Stimulated activated CD8-positive, alpha-beta memory T cell treated with anti-CD3 and anti-CD28 coated beads, Interleukin-4, amount 100 ng/mL, for 4 hours (primary cell): ENCODE measurements around the gene ANKHD1.
A peak's percentile ranks its signal among the peaks of the same experiment; 100 is the strongest.

ENCODE experiments used
- DNase-seq, 2 donors: peaks; one replicate each; pipeline ENCODE4 v3.0.0-alpha.2; 2020; ENCODE audit warnings: low read depth in 2 of 2, low spot score in 1 of 2

ANKHD1 gene

DNA sequence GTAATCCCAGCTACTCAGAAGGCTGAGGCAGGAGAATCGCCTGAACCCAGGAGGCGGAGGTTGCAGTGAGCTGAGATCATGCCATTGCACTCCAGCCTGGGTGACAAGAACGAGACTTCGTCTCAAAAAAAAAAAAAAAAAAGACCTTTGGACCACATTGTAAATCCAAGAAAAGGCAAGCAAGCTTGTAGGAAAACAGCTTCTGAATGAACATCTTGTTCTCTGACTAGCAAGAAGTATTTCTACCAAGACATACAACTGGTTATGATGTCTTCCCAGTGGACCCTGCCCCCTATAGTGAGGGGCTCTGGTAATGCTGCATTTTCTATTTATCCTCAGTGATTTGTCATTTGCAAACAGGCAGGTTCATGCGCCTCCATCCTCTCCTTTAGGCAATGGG, 141.3 kb downstream of the ANKHD1 start:
- no peak for DNase-seq

- no peak for DNase-seq
Observed at GRCh38 chr5:140544986-140545385, 143.4 kb downstream of the ANKHD1 start.

- no peak for DNase-seq
Observed at GRCh38 chr5:140545606-140546005, 144.0 kb downstream of the ANKHD1 start.

- DNase-seq = no peak
Observed at GRCh38 chr5:140546851-140547507, 145.3 kb downstream of the ANKHD1 start.

GRCh38 chr5:140547508-140548299, 146.1 kb downstream of the ANKHD1 start, which contains the start of gene EIF4EBP3:
Gene EIF4EBP3 (plus strand): TSS chr5:140547662. CDS start chr5:140547738, 76 bp downstream.
- DNase-seq = peak; percentile 60 to 69

GRCh38 chr5:140548300-140548688, 146.7 kb downstream of the ANKHD1 start:
- no peak for DNase-seq

DNA sequence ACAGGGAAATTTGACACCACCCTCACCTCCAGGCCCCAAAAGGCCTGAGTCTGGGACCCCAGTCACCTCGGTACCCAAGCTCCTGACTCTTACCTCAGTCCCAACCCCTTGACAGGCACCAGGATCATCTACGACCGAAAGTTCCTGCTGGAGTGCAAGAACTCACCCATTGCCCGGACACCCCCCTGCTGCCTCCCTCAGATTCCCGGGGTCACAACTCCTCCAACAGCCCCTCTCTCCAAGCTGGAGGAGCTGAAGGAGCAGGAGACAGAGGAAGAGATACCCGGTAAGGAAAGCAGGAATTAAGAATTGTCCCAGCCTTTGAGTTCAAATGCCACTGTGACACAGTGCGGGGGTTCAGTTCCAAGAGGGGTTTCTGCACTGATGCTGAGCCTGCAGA, 147.2 kb downstream of the ANKHD1 start:
- DNase-seq = no peak

- DNase-seq = no peak
Observed at GRCh38 chr5:140549237-140550144, 147.9 kb downstream of the ANKHD1 start.

GRCh38 chr5:140550147-140551079, 148.8 kb downstream of the ANKHD1 start:
- no peak for DNase-seq

DNA sequence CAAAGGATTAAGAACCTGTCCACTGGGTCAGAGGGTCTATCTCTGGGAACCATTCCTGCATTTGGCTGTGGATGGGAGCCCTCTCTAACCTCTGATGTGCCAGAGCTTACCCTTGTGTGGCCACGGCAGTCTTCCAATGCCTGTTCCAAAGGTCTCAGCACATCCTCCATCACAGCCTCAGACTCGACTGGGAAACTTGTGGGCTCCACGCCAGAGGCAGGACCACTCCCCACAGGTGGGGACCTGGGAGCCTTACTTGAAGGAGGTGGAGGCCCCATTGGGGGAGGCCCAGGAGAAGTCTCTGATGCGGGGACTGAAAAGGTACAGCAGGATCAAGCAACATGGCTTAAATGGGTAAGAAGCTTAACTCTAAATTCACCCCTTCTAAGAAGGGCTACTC, 150.2 kb downstream of the ANKHD1 start:
- no peak for DNase-seq

DNA sequence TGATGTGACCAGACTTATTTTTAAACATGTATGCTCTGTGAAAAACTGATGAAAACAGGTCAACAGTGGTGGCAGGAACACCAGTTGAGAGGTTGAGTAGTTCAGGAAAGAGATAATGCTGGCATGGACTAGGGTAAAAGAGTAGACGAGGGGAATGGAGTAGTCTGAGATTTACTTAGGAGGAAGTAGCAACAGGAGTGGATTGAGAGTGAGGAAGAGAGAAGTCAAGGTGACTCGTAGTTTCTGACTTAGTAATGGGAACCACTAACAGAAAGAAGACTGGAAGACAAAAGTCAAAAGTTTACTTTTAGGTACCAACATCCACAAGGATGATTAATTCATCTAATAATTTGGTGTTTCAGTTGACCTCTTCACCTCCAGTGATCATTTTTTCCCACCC, 152.0 kb downstream of the ANKHD1 start:
- no peak for DNase-seq

DNA sequence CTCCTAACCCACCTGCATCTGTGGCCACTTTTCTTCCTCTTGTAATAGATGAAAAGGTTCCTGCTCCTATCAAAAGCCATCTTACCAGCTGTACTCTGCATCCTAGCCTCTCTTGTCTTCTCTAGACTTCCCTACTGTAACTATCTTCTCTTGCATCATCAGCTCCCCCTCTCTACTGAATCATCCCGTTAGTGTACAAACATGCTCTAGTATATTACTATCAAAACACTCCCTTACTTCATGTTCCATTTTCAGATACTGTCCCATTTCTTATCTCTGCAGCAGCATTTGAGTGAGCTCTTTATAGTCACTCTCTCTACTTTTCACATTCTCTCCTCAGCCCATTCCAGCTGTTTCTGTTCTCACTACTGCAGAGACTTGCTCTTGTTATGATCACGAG, 152.8 kb downstream of the ANKHD1 start:
- DNase-seq = no peak

- DNase-seq = no peak
Observed at GRCh38 chr5:140555747-140556312, 154.2 kb downstream of the ANKHD1 start.

- no peak for DNase-seq
Observed at GRCh38 chr5:140556438-140556837, 154.8 kb downstream of the ANKHD1 start.

GRCh38 chr5:140557136-140557805, 155.6 kb downstream of the ANKHD1 start, which contains the start of gene SRA1:
Gene SRA1 (minus strand): TSS chr5:140557473. CDS start chr5:140557452, 21 bp downstream.
- peak; percentile 68 to 69 for DNase-seq

- no peak for DNase-seq
Observed at GRCh38 chr5:140557965-140558364, 156.3 kb downstream of the ANKHD1 start.

- DNase-seq = no peak
Observed at GRCh38 chr5:140558542-140558941, 156.9 kb downstream of the ANKHD1 start.

GRCh38 chr5:140560227-140560626, 158.6 kb downstream of the ANKHD1 start:
- DNase-seq = no peak

DNA sequence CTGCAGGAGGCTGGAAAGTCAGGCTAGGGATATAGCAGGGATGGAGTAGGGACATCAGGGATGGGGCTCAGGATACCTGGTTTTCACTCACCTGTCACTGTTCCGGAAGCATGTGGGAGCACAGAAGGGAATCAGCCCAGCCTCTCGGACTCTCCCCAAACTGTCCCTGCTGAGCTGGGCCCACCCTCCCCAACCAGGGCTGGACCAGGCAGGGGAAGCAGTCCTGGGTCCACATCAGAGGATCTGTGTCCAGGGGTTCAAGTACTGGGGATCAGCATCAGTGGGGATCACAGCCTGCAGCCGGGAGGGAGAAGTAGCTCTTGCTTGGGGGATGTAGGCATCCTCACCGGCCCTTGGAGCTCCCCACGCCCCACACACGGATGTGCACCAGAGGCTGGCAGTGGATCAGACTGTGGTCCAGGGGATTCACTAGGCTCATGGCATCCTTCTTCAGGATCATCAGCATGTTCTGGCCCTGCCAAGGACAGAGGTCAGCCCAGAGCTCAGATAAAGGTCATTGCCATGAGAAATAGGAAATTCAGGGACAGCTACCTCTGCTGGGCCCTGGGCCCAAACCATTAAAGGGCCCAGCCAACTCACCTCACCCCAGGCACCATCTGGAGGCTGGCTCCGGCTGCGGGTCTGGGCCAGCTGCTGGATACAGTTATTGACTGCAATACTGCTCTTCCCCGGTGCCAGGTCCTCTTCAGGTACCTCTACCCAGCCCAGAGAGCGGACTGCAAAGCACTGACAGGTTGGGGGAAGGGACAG, 160.3 kb downstream of the ANKHD1 start:
- DNase-seq = no peak
